ENCODE data around the gene LARP7. TPM values are rescaled to one million over a fixed set of nuclear protein-coding genes. Genes with fewer than 3 reads are reported as not detected.
A peak's percentile ranks its signal among the peaks of the same experiment; 100 is the strongest.

The LARP7 gene
- total RNA-seq, 1 donor from 2014 or later: 33.9 TPM

DNA sequence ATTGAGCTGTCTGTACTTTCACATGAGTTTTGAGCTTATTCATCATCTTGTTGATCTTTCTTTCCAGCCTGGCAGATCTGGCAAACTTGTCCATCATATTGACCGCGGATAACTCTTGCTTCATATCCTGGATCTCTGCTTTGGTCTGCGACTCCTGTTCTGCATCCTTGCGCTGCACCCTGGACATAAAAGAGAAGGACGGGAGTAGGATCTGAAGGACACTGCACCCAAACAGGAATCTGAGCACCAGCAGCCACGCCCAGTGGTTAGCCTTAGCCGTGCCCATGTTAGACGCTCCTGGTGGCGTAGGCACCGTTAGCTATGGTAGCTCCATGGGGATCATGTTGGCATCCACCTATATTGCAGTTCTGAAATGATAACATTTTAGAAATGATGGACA is 56.6 kb downstream of the LARP7 start:
- H3K27ac Mint-ChIP-seq (ENCODE audit: unreplicated experiment): no peak overlapping the region
- no peak for FAIRE-seq
- H3K9me3 ChIP-seq (ENCODE audit: insufficient read depth, low read depth, low read length): no peaks in the 10 kb centered on the region
- no peaks in the 10 kb centered on the region for H3K4me1 ChIP-seq (ENCODE audit: insufficient read depth, low read length)
- H3K27ac ChIP-seq (ENCODE audit: low read depth, low read length): no peak overlapping the region
- H3K4me3 ChIP-seq (ENCODE audit: insufficient read depth, low read depth, low read length): no peak overlapping the region
- no peaks in the 10 kb centered on the region for H4K20me1 ChIP-seq (ENCODE audit: insufficient read depth, low read length)
- TF ChIP-seq, protein P1, sequence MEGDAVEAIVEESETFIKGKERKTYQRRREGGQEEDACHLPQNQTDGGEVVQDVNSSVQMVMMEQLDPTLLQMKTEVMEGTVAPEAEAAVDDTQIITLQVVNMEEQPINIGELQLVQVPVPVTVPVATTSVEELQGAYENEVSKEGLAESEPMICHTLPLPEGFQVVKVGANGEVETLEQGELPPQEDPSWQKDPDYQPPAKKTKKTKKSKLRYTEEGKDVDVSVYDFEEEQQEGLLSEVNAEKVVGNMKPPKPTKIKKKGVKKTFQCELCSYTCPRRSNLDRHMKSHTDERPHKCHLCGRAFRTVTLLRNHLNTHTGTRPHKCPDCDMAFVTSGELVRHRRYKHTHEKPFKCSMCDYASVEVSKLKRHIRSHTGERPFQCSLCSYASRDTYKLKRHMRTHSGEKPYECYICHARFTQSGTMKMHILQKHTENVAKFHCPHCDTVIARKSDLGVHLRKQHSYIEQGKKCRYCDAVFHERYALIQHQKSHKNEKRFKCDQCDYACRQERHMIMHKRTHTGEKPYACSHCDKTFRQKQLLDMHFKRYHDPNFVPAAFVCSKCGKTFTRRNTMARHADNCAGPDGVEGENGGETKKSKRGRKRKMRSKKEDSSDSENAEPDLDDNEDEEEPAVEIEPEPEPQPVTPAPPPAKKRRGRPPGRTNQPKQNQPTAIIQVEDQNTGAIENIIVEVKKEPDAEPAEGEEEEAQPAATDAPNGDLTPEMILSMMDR (IDR thresholded peaks at IDR 0.05; ENCODE audit: insufficient read depth, low read depth, low read length): no peak
- TF ChIP-seq EZH2 (IDR thresholded peaks at IDR 0.05; ENCODE audit: insufficient read depth, low read length): no peak
- H3K9me3 Mint-ChIP-seq (ENCODE audit: unreplicated experiment): no peaks in the 10 kb centered on the region
- H3K27me3 Mint-ChIP-seq (ENCODE audit: low read depth, unreplicated experiment): peaks cover 2% of the 10 kb centered on the region
- H3K9ac ChIP-seq (ENCODE audit: low read length): no peak overlapping the region
- no peaks in the 10 kb centered on the region for H3K27me3 ChIP-seq (ENCODE audit: insufficient read depth, low read length)
- H3K79me2 ChIP-seq (ENCODE audit: insufficient read depth, low read length): no peaks in the 10 kb centered on the region
- DNase-seq (ENCODE audit: low read depth): no peak
- no peak overlapping the region for H3K4me3 Mint-ChIP-seq (ENCODE audit: unreplicated experiment)
- no peaks in the 10 kb centered on the region for H3K36me3 Mint-ChIP-seq (ENCODE audit: low read depth, unreplicated experiment)
- H3K4me1 Mint-ChIP-seq (ENCODE audit: low read depth, unreplicated experiment): no peaks in the 10 kb centered on the region
- no peak overlapping the region for H3K4me2 ChIP-seq (ENCODE audit: low read length)
- no peaks in the 10 kb centered on the region for H3K36me3 ChIP-seq (ENCODE audit: insufficient read depth, low read length)
- no peak overlapping the region for H2AFZ ChIP-seq (ENCODE audit: low read depth, low read length)

DNA sequence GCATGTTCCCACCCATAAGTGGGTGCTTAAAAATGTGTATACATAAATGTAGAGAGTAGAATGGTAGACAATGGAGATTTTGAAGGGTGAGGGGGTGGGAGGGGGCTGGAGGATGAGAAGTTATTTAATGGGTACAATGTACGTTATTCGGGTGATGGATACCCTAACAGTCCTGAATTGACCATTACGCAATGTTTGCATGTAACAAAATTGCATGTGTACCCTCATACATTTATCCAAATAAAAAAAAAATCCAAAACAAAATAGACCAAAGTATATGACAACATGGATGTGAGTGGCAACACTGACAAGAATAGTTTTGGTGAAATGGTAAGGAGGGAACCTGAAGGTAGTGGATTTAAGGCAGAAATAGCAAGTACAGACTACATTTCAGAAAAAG is 63.7 kb downstream of the LARP7 start:
- H2AFZ ChIP-seq (ENCODE audit: low read depth, low read length): no peak overlapping the region
- no peak for FAIRE-seq
- H3K27ac ChIP-seq (ENCODE audit: low read depth, low read length): no peak overlapping the region
- Mint-ChIP-seq H3K9me3 (ENCODE audit: unreplicated experiment) (no peaks in the 10 kb centered on the region), H3K27me3 (ENCODE audit: low read depth, unreplicated experiment) (peaks cover 11% of the 10 kb centered on the region), H3K4me1 (ENCODE audit: low read depth, unreplicated experiment) (peaks cover 11% of the 10 kb centered on the region), H3K27ac (ENCODE audit: unreplicated experiment) (no peak overlapping the region), H3K36me3 (ENCODE audit: low read depth, unreplicated experiment) (no peaks in the 10 kb centered on the region), H3K4me3 (ENCODE audit: unreplicated experiment) (no peak overlapping the region)
- H3K36me3 ChIP-seq (ENCODE audit: insufficient read depth, low read length): no peaks in the 10 kb centered on the region
- no peaks in the 10 kb centered on the region for H4K20me1 ChIP-seq (ENCODE audit: insufficient read depth, low read length)
- H3K79me2 ChIP-seq (ENCODE audit: insufficient read depth, low read length): no peaks in the 10 kb centered on the region
- no peak for TF ChIP-seq EZH2 (IDR thresholded peaks at IDR 0.05; ENCODE audit: insufficient read depth, low read length)
- no peak for DNase-seq (ENCODE audit: low read depth)
- H3K4me2 ChIP-seq (ENCODE audit: low read length): no peak overlapping the region
- H3K9me3 ChIP-seq (ENCODE audit: insufficient read depth, low read depth, low read length): no peaks in the 10 kb centered on the region
- peaks cover 7% of the 10 kb centered on the region for H3K27me3 ChIP-seq (ENCODE audit: insufficient read depth, low read length)
- H3K4me1 ChIP-seq (ENCODE audit: insufficient read depth, low read length): no peaks in the 10 kb centered on the region
- no peak overlapping the region for H3K4me3 ChIP-seq (ENCODE audit: insufficient read depth, low read depth, low read length)
- no peak overlapping the region for H3K9ac ChIP-seq (ENCODE audit: low read length)

DNA sequence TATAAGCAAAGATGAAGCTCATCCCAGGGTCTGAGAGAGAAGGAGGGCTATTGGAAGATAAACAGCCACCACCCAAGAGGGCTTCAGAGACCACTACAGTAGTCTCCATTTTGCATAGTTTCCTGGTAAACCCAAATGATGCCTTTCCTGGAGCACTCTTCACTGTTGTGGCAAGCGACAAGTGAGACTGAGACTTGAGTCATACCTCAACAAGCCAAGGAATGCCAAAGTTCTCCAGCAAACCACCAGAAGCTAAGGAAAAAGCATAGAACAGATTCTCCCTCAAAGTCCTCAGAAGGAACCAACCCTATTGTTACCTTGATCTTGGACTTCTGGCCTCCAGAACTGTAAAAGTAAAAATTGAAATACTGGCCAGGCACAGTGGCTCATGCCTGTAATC is 65.9 kb downstream of the LARP7 start:
- no peaks in the 10 kb centered on the region for H4K20me1 ChIP-seq (ENCODE audit: insufficient read depth, low read length)
- H3K9me3 ChIP-seq (ENCODE audit: insufficient read depth, low read depth, low read length): no peaks in the 10 kb centered on the region
- peak overlapping the region; percentile 30 for H3K27ac Mint-ChIP-seq (ENCODE audit: unreplicated experiment)
- TF ChIP-seq, protein P1 (IDR thresholded peaks at IDR 0.05; ENCODE audit: insufficient read depth, low read depth, low read length): no peak
- no peak for TF ChIP-seq EZH2 (IDR thresholded peaks at IDR 0.05; ENCODE audit: insufficient read depth, low read length)
- H3K4me3 Mint-ChIP-seq (ENCODE audit: unreplicated experiment): no peak overlapping the region
- H3K79me2 ChIP-seq (ENCODE audit: insufficient read depth, low read length): no peaks in the 10 kb centered on the region
- H3K9me3 Mint-ChIP-seq (ENCODE audit: unreplicated experiment): no peaks in the 10 kb centered on the region
- H3K27ac ChIP-seq (ENCODE audit: low read depth, low read length): no peak overlapping the region
- H3K4me2 ChIP-seq (ENCODE audit: low read length): no peak overlapping the region
- FAIRE-seq: no peak
- no peak overlapping the region for H3K4me3 ChIP-seq (ENCODE audit: insufficient read depth, low read depth, low read length)
- H3K27me3 ChIP-seq (ENCODE audit: insufficient read depth, low read length): peaks cover 24% of the 10 kb centered on the region
- H3K4me1 Mint-ChIP-seq (ENCODE audit: low read depth, unreplicated experiment): peaks cover 11% of the 10 kb centered on the region
- H3K36me3 ChIP-seq (ENCODE audit: insufficient read depth, low read length): no peaks in the 10 kb centered on the region
- peaks cover 8% of the 10 kb centered on the region for H3K4me1 ChIP-seq (ENCODE audit: insufficient read depth, low read length)
- no peak overlapping the region for H2AFZ ChIP-seq (ENCODE audit: low read depth, low read length)
- H3K27me3 Mint-ChIP-seq (ENCODE audit: low read depth, unreplicated experiment): peaks cover 15% of the 10 kb centered on the region
- DNase-seq (ENCODE audit: low read depth): no peak
- H3K36me3 Mint-ChIP-seq (ENCODE audit: low read depth, unreplicated experiment): no peaks in the 10 kb centered on the region
- no peak overlapping the region for H3K9ac ChIP-seq (ENCODE audit: low read length)

Measured in astrocyte (in vitro differentiated cells and primary cell).